ENCODE results near the gene LPAR5. TPM values are rescaled to one million over a fixed set of nuclear protein-coding genes. Genes with fewer than 3 reads are reported as not detected.

Gene LPAR5
- total RNA-seq, 4 donors from 2014 or later, result 0.78 to 8.1 (median 3.5) TPM

GRCh38 chr12:6632026-6632983, 3.5 kb downstream of the LPAR5 start:
- TF ChIP-seq POLR2A (IDR thresholded peaks at IDR 0.05) (no peak), CTCF (IDR thresholded peaks at IDR 0.05) (no peak)
- WGBS, 2 donors, result 64 to 65% methylated on average over 21 of the region's 21 CpGs
- no peak overlapping the region for H3K4me3 ChIP-seq (replicated peaks in 1 of 3)
- no peaks in the 10 kb centered on the region for H3K36me3 ChIP-seq
- H3K4me1 ChIP-seq, result peaks cover 0 to 32% of the 10 kb centered on the region in 2 donors
- H3K27me3 ChIP-seq, result no peaks in the 10 kb centered on the region
- no peaks in the 10 kb centered on the region for H3K9me3 ChIP-seq
- peak overlapping the region; percentile 33 to 59 (median 52) for H3K27ac ChIP-seq
- DNase-seq, result peak; percentile 37 to 43
- intact Hi-C loops (cut with DNase I), result no loop called here

GRCh38 chr12:6631549-6631961, 4.2 kb downstream of the LPAR5 start:
- no peak overlapping the region for H3K27ac ChIP-seq
- no peaks in the 10 kb centered on the region for H3K36me3 ChIP-seq
- no peaks in the 10 kb centered on the region for H3K9me3 ChIP-seq
- peaks cover 0 to 26% of the 10 kb centered on the region in 2 donors for H3K4me1 ChIP-seq
- intact Hi-C loops (cut with DNase I), result no loop called here
- no peaks in the 10 kb centered on the region for H3K27me3 ChIP-seq
- no peak for DNase-seq
- no peak overlapping the region for H3K4me3 ChIP-seq (replicated peaks in 1 of 3)
- TF ChIP-seq POLR2A (IDR thresholded peaks at IDR 0.05), result no peak
- no peak for TF ChIP-seq CTCF (IDR thresholded peaks at IDR 0.05)
- 82 to 85% methylated on average over 3 of the region's 3 CpGs for WGBS, 2 donors

- DNase-seq, result no peak
- 53 to 56% methylated on average over 5 of the region's 5 CpGs for WGBS, 2 donors
- Histone ChIP-seq H3K36me3 (no peaks in the 10 kb centered on the region), H3K4me3 (replicated peaks in 1 of 3) (no peak overlapping the region), H3K27me3 (no peaks in the 10 kb centered on the region), H3K27ac (no peak overlapping the region), H3K9me3 (no peaks in the 10 kb centered on the region), H3K4me1 (peaks cover 0 to 18% of the 10 kb centered on the region in 2 donors)
- intact Hi-C loops (cut with DNase I), result no loop called here
- TF ChIP-seq CTCF (IDR thresholded peaks at IDR 0.05), result no peak
- TF ChIP-seq POLR2A (IDR thresholded peaks at IDR 0.05), result no peak
Measured at GRCh38 chr12:6630736-6631135, 5.0 kb downstream of the LPAR5 start.

- intact Hi-C loops (cut with DNase I), result loop anchor here (10.0 kb wide), 1 partner anchor 207 kb away; no protein-coding TSS in a partner anchor
- H3K4me3 ChIP-seq (replicated peaks in 1 of 3), result no peak overlapping the region
- 62 to 65% methylated on average over 7 of the region's 7 CpGs for WGBS, 2 donors
- TF ChIP-seq POLR2A (IDR thresholded peaks at IDR 0.05) (no peak), CTCF (IDR thresholded peaks at IDR 0.05) (no peak)
- no peaks in the 10 kb centered on the region for H3K9me3 ChIP-seq
- H3K4me1 ChIP-seq, result peaks cover 0 to 2% of the 10 kb centered on the region in 2 donors
- no peak for DNase-seq
- H3K27ac ChIP-seq, result no peak overlapping the region
- no peaks in the 10 kb centered on the region for H3K27me3 ChIP-seq
- no peaks in the 10 kb centered on the region for H3K36me3 ChIP-seq
Measured at GRCh38 chr12:6627616-6628015, 8.1 kb downstream of the LPAR5 start.
